ACC112 (cell line): ENCODE data around the gene DBH.
"Not testable (repeated sequence)": the region's sequence is repeated elsewhere in the genome, so short reads cannot be mapped to it uniquely, and the experiment has no call there.

ENCODE experiments used
- H2AFZ ChIP-seq: fragments of 200-600 bp; sonication (generic); one replicate; pipeline ENCODE4 v1.6.0; 2017; ENCODE audit warnings: antibody characterized with exemption, low read length; ENCODE audit not compliant: unreplicated experiment
- H3K27ac ChIP-seq: fragments of 200-600 bp; sonication (generic); 2 replicates; pipeline ENCODE4 v1.5.1; 2014; ENCODE audit warnings: low read depth, mild to moderate bottlenecking, antibody characterized with exemption, low read length, moderate library complexity
- H3K27me3 ChIP-seq: fragments of 200-600 bp; sonication (generic); 2 replicates; pipeline ENCODE4 v1.6.1; 2014; ENCODE audit warnings: mild to moderate bottlenecking, antibody characterized with exemption, low read length, moderate library complexity, mixed read lengths; ENCODE audit not compliant: insufficient read depth
- H3K36me3 ChIP-seq: fragments of 200-600 bp; sonication (generic); 2 replicates; pipeline ENCODE4 v1.6.1; 2016; ENCODE audit warnings: mild to moderate bottlenecking, antibody characterized with exemption, low read length, moderate library complexity, mixed read lengths; ENCODE audit not compliant: insufficient read depth
- H3K4me1 ChIP-seq: fragments of 200-600 bp; sonication (generic); one replicate; pipeline ENCODE4 v1.6.1; 2016; ENCODE audit warnings: low read length, mixed read lengths; ENCODE audit not compliant: insufficient read depth, unreplicated experiment, control insufficient read depth
- H3K4me3 ChIP-seq: fragments of 200-600 bp; sonication (generic); 2 replicates; pipeline ENCODE4 v1.5.1; 2014; ENCODE audit warnings: mild to moderate bottlenecking, low read depth, low read length
- H3K79me2 ChIP-seq: fragments of 200-600 bp; sonication (generic); one replicate; pipeline ENCODE4 v1.6.0; 2016; ENCODE audit warnings: low read length; ENCODE audit not compliant: control insufficient read depth, unreplicated experiment, insufficient read depth

Gene DBH

DNA sequence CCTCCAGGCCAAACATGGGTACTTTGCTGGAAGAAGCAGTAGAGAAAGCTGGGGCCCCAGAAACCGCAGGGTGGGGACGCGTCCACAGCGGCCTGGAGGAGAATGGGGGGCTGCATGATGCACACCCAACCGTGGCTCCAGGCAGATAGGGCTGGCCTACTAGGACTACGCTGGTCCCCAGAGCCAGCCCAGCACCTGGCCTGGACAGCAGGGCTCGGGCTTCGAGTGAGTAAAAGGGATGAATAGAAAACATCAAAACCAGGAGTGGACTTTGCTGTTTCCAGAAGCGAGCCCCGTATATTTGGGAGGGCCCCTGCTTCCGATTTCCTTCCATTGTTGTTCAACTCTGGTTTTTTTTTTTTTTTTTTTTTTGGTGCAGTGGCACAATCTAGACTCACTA, 30.7 kb downstream of the DBH start:
- H3K4me1 ChIP-seq = no peaks in the 10 kb centered on the region
- H3K27ac ChIP-seq = no peak overlapping the region

GRCh38 chr9:133667759-133668450, 31.7 kb downstream of the DBH start:
- H3K79me2 ChIP-seq = no peaks in the 10 kb centered on the region
- no peak overlapping the region for H2AFZ ChIP-seq
- no peak overlapping the region for H3K27ac ChIP-seq
- no peak overlapping the region for H3K4me3 ChIP-seq
- H3K27me3 ChIP-seq = no peaks in the 10 kb centered on the region
- H3K36me3 ChIP-seq = no peaks in the 10 kb centered on the region
- no peaks in the 10 kb centered on the region for H3K4me1 ChIP-seq

More for the DNA sequence above, 30.7 kb downstream of the DBH start:
- Histone ChIP-seq H2AFZ (no peak overlapping the region), H3K36me3 (no peaks in the 10 kb centered on the region), H3K4me3 (no peak overlapping the region), H3K27me3 (no peaks in the 10 kb centered on the region), H3K79me2 (no peaks in the 10 kb centered on the region)

GRCh38 chr9:133669182-133669801, 33.1 kb downstream of the DBH start:
- Histone ChIP-seq H3K4me1 (no peaks in the 10 kb centered on the region), H3K36me3 (no peaks in the 10 kb centered on the region), H2AFZ (no peak overlapping the region), H3K27me3 (no peaks in the 10 kb centered on the region), H3K79me2 (no peaks in the 10 kb centered on the region), H3K4me3 (no peak overlapping the region), H3K27ac (no peak overlapping the region)

DNA sequence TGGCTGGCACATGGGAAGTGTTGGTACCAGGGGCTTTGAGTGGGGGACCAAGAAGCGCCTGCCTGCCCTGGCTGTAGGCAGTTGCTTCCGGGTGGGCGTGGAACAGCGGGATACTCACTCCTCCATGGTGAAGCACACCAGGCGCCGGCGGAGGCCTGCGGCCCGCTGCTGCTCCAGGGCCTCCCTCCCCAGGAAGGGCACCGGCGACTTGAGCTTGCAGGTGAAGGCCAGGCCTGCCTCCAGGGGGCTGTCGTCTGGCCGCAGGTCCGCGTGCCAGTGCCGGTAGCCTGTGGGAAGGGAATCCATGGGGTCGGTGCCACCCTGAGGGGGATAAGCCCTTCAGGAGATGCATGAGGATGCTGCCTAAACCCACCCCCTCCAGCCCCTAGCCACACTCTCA, 34.3 kb downstream of the DBH start:
- no peaks in the 10 kb centered on the region for H3K27me3 ChIP-seq
- H3K4me3 ChIP-seq = no peak overlapping the region
- H3K79me2 ChIP-seq = no peaks in the 10 kb centered on the region
- H3K27ac ChIP-seq = no peak overlapping the region
- H3K36me3 ChIP-seq = no peaks in the 10 kb centered on the region
- H3K4me1 ChIP-seq = no peaks in the 10 kb centered on the region
- no peak overlapping the region for H2AFZ ChIP-seq

DNA sequence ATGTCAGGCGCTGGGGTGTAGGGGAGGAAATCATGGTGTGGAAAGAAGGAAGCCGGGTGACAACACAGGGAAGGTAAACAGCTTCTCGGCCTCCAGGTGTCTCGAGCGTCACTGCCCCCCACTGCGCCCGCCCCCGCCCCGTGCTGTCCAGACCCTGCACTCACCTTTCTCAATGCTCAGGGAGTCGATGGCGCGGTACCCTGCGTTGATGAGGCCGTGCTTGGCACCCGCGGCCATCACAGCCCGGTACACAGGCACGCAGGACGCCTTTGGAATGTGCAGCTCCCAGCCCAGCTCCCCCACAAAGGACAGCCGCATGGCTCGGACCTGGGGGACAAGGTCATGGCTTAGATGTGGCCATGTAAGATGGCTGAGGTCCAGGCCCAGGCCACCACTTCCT, 35.2 kb downstream of the DBH start:
- no peaks in the 10 kb centered on the region for H3K36me3 ChIP-seq
- H2AFZ ChIP-seq = no peak overlapping the region
- no peak overlapping the region for H3K4me3 ChIP-seq
- H3K79me2 ChIP-seq = no peaks in the 10 kb centered on the region
- H3K27me3 ChIP-seq = no peaks in the 10 kb centered on the region
- H3K27ac ChIP-seq = no peak overlapping the region
- H3K4me1 ChIP-seq = no peaks in the 10 kb centered on the region

DNA sequence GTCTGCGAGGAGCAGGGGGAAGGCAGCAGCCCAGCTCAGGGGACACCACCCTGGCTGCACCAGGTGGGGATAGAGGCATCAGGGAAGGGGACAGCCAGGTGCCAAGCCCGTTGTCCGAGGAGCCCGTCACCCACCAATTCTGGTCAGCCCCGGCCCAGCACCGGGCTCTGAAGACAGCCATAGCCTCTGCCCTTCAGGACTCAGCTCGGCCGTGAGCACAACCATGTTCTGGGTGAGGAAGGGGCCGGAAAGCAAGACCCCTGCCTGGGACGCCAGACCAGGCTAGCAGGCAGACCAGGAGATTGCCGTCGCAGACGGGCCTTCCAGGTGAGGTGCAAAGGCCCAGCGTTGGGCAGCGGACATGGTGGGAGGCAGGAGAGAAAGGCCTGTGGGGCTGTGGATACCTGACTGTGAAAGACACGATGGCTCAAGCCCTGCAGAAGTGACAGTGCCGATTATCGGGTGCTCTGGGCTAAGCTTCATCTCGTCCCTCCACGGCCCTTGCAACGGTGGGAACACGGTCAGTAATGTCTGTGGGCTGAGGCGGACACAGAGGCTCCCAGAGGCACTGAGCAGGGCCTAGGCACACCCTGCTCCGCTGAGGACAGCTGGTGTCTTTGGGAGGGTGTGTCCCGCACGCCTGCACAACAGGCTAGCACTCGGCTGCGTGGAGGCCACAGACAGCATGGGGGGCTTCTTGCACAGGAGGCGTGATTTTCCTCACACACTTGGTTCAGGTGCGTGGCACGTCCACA, 36.5 kb downstream of the DBH start:
- H3K27ac ChIP-seq = no peak overlapping the region
- no peak overlapping the region for H2AFZ ChIP-seq
- H3K36me3 ChIP-seq = no peaks in the 10 kb centered on the region
- no peak overlapping the region for H3K4me3 ChIP-seq
- no peaks in the 10 kb centered on the region for H3K79me2 ChIP-seq
- no peaks in the 10 kb centered on the region for H3K4me1 ChIP-seq
- no peaks in the 10 kb centered on the region for H3K27me3 ChIP-seq

DNA sequence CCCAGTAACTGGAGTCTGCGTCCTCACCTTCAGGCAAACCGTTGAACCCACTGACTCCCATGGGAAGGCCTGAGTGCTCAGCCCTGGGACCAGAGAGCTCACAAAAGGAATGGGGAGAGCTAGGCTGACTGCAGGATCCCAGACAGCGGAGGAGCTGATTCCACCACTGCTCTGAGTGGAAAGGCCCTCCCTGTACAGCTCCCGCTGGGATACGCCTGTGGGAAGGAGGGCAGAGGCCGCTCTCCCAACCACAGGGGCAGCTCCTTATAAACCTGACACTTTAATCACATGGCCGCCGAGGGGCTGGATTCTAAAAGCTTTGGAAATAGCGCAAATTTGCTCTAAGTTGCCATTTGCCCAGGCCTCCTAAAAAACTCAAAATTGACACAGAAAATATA, 37.1 kb downstream of the DBH start:
- Histone ChIP-seq H2AFZ (no peak overlapping the region), H3K4me3 (no peak overlapping the region), H3K27me3 (no peaks in the 10 kb centered on the region), H3K36me3 (no peaks in the 10 kb centered on the region), H3K27ac (no peak overlapping the region), H3K4me1 (no peaks in the 10 kb centered on the region), H3K79me2 (no peaks in the 10 kb centered on the region)

DNA sequence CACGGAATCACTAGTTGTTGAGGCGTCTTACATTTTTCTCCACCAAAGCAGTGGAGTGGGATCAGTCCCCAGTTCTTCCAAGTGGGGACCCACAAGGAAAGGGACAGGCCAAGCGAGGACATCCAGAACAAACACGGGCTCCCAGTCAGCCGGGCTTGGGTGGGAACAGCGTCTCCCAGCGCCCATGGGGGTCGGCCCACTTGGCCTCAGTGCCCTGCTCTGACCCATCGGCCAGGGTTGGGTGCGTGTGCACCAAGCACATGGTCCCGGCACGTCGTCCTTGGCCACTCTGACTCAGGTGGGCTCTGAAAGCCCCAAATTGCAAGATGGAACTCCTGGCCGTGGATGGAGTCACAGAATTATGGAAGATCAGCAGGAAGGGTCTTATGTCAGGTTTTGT, 37.9 kb downstream of the DBH start:
- H3K4me3 ChIP-seq = no peak overlapping the region

GRCh38 chr9:133675796-133676195, 39.6 kb downstream of the DBH start:
- not testable (repeated sequence) for H3K27me3 ChIP-seq, H3K36me3 ChIP-seq, H2AFZ ChIP-seq

More for the DNA sequence above, 37.9 kb downstream of the DBH start:
- Histone ChIP-seq H3K79me2 (no peaks in the 10 kb centered on the region), H3K36me3 (no peaks in the 10 kb centered on the region), H2AFZ (no peak overlapping the region), H3K4me1 (no peaks in the 10 kb centered on the region), H3K27me3 (no peaks in the 10 kb centered on the region), H3K27ac (no peak overlapping the region)

DNA sequence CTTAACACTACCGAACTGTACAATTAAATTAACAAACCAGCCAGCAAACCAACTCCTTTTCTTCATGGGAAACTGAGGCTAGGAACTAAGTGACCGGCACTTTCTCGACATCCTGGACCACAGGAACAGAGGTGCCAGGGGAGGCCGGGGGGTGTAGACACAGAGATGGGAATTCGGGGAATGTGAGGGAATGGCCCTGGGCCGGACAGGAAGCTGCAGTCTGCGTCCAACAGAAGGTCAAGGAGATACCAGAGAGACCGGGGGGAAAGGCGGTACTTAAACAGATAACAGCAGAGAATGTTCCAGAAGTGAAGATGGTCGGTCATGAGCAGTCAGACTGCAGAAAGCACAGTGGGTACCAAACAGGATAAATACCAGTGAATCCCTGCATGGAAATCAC, 40.3 kb downstream of the DBH start:
- Histone ChIP-seq H3K4me3 (no peak overlapping the region), H3K27me3 (no peaks in the 10 kb centered on the region), H3K36me3 (no peaks in the 10 kb centered on the region), H3K79me2 (no peaks in the 10 kb centered on the region), H3K27ac (no peak overlapping the region), H3K4me1 (no peaks in the 10 kb centered on the region), H2AFZ (no peak overlapping the region)

More at GRCh38 chr9:133675796-133676195, 39.6 kb downstream of the DBH start:
- H3K79me2 ChIP-seq, H3K4me3 ChIP-seq, H3K27ac ChIP-seq, H3K4me1 ChIP-seq: not testable (repeated sequence)
